HepG2 (cell line): ENCODE data around the gene NPB. TPM values are rescaled to one million over a fixed set of nuclear protein-coding genes. Genes with fewer than 3 reads are reported as not detected.

ENCODE experiments used
- HINFP ChIP-seq: sonication (generic); formaldehyde crosslinking; IDR thresholded peaks from 2 replicates; pipeline ENCODE4 v1.4.0; 2020; ENCODE audit warnings: low read depth, mild to moderate bottlenecking, missing genetic modification reagents
- HNRNPL ChIP-seq: fragments of 200-400 bp; formaldehyde crosslinking; IDR thresholded peaks from 2 replicates; pipeline ENCODE4 v1.6.1; 2017; ENCODE audit warnings: mild to moderate bottlenecking, low read depth, low read length
- KLF13 ChIP-seq: sonication (generic); formaldehyde crosslinking; IDR thresholded peaks from 2 replicates; pipeline ENCODE4 v1.4.0; 2020; ENCODE audit warnings: mild to moderate bottlenecking, missing genetic modification reagents
- MED1 ChIP-seq: sonication (generic); formaldehyde crosslinking; IDR thresholded peaks from 2 replicates; pipeline ENCODE4 v1.4.0; 2020; ENCODE audit warnings: missing genetic modification reagents
- MIXL1 ChIP-seq: IDR thresholded peaks from 2 replicates; pipeline ENCODE4 v1.6.1; 2016
- MYPOP ChIP-seq: sonication (generic); formaldehyde crosslinking; IDR thresholded peaks from 2 replicates; pipeline ENCODE4 v1.8.1; 2023; ENCODE audit warnings: mild to moderate bottlenecking, moderate library complexity, missing genetic modification reagents
- NAIF1 ChIP-seq: sonication (generic); formaldehyde crosslinking; IDR thresholded peaks from 2 replicates; pipeline ENCODE4 v1.5.0; 2020; ENCODE audit warnings: mild to moderate bottlenecking, missing genetic modification reagents, borderline replicate concordance
- PCBP1 ChIP-seq: fragments of 200-400 bp; formaldehyde crosslinking; IDR thresholded peaks from 2 replicates; pipeline ENCODE4 v1.6.1; 2017; ENCODE audit warnings: mild to moderate bottlenecking, low read depth, low read length, borderline replicate concordance
- RARG ChIP-seq: sonication (generic); formaldehyde crosslinking; IDR thresholded peaks from 2 replicates; pipeline ENCODE4 v1.4.0; 2020; ENCODE audit warnings: low read depth, mild to moderate bottlenecking, missing genetic modification reagents
- SP5 ChIP-seq: IDR thresholded peaks from 2 replicates; pipeline ENCODE4 v1.6.1; 2016; ENCODE audit warnings: low read depth, borderline replicate concordance
- SPEN ChIP-seq: sonication (generic); formaldehyde crosslinking; IDR thresholded peaks from 2 replicates; pipeline ENCODE4 v1.5.1; 2020; ENCODE audit warnings: low read depth, mild to moderate bottlenecking, missing genetic modification reagents
- ZBTB39 ChIP-seq: sonication (generic); formaldehyde crosslinking; IDR thresholded peaks from 2 replicates; pipeline ENCODE4 v1.5.0; 2020; ENCODE audit warnings: missing genetic modification reagents
- ZHX2 ChIP-seq, 2 experiments: sonication (generic) in 1 of 2; formaldehyde crosslinking in 1 of 2; IDR thresholded peaks; 2 replicates each; pipeline versions ENCODE4 v1.6.1 to v1.9.0; 2014 to 2022; ENCODE audit warnings: antibody characterized with exemption in 1 of 2, borderline replicate concordance in 1 of 2, inconsistent platforms in 1 of 2, low read depth in 1 of 2, missing genetic modification reagents in 1 of 2
- ZSCAN22 ChIP-seq: sonication (generic); formaldehyde crosslinking; IDR thresholded peaks from 2 replicates; pipeline ENCODE4 v1.4.0; 2020; ENCODE audit warnings: mild to moderate bottlenecking, missing genetic modification reagents
- polyA plus RNA-seq, 8 experiments: library from polyadenylated mRNA; depleted of rRNA in 3 of 8; stranded (reverse) in 7 of 8; unstranded in 1 of 8; fragments of >200 nt; fragmentation: Illumina TruSeq in 4 of 8; extraction: Trizol in 4 of 8; gene quantifications; 2 replicates each; pipeline versions ENCODE4 v1.2.1 to v1.2.3, GENCODE V29; 2011 to 2016; ENCODE audit warnings: low read depth in 4 of 8, missing spikeins in 1 of 8, mixed read lengths in 1 of 8; ENCODE audit not compliant: insufficient read depth in 1 of 8
- total RNA-seq, 5 experiments: library from RNA; depleted of rRNA; stranded (reverse); fragments of >200 nt; fragmentation: Illumina TruSeq; extraction: Trizol; gene quantifications; 2 replicates each; pipeline ENCODE4 v1.2.3, GENCODE V29; 2016; ENCODE audit warnings: low read depth in 1 of 5

The NPB gene
- total and polyA plus RNA-seq, 2 of the 13 experiments (the other 11 are each of a cell fraction or from before 2014, with no cell fraction given) = 0.11 to 0.93 TPM

DNA sequence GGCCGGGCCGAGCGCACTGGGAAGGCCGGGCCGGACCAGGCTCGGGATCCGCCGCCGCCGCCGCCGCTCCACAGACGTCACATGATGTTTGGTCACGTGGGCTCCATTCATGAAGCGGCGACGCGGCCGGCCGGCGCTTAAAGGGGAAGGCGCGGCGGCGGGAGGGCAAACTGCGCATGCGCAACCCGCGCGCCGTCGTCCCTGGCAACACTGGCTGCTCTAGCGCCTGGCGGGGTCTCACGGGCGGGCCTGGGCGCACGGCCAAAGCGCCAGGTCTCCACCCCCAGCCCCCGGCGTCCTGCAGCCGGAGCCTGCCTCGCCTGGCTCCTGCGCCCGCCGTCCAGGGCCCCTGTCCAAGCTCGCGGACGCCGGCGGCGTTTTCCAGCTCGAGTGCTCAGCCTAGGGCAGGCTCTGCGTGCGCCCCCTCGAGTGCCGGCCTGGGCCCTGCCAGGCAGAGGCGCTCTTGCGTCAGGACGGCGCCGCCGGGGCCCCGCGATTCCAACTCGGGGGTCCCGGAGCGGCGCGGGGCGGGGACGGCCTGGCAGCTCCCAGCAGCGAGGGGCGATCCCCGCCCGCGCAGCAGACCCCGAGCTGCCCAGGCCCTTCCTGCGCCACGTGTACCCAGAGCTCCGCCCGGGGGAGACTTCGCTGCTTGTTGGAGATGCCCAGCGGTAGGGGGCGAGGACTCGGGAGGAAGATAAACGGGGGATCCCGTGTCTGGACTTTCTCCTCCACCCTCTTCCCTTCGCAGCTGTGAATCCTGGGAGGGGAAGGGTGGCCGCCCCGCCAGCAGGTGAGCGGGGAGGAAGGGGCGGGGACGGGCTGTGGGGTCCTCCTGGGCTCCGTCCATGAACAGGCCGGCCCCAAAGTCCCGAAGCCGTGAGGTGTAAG is 25.9 kb downstream of the NPB start, which contains the start of gene MAFG (continued):
- TF ChIP-seq HNRNPL (no peak), SPEN (CRISPR knock-in tag) (peak; percentile 80), ZBTB39 (no peak), HINFP (CRISPR knock-in tag) (peak; percentile 91), SP5 (peak; percentile 76; the same call in 1 of the 2 replicates), NAIF1 (CRISPR knock-in tag) (no peak), ZHX2 (IDR thresholded peaks at IDR 0.05; ENCODE audit: low read depth) (no peak), ZHX2 (CRISPR knock-in tag; IDR thresholded peaks at IDR 0.05; ENCODE audit: borderline replicate concordance) (peak; percentile 85; the same call in 1 of the 2 replicates), MED1 (CRISPR knock-in tag) (peak; percentile 71), RARG (CRISPR knock-in tag) (no peak), PCBP1 (peak; percentile 84), ZSCAN22 (CRISPR knock-in tag) (peak; percentile 62; the same call in 1 of the 2 replicates), MYPOP (CRISPR knock-in tag) (peak; percentile 97), MIXL1 (CRISPR knock-in tag) (0 out of 2 replicates have a peak, but pooled peaks have one; percentile 8), KLF13 (0 out of 2 replicates have a peak, but pooled peaks have one; percentile 19)
